ENCODE results near the gene ADRB2. TPM values are rescaled to one million over a fixed set of nuclear protein-coding genes. Genes with fewer than 3 reads are reported as not detected.

Gene ADRB2
- total and polyA plus RNA-seq, 10 of the 15 experiments (the other 5 are each of a cell fraction or from before 2014, with no cell fraction given): 0.03 to 0.34 (median 0.18) TPM; not detected in 1

- SMC1A ChIA-PET (ENCODE audit: uncharacterized antibody, unreplicated experiment): interaction anchor here (1.2 kb wide), 1 partner anchor 39 kb away, joined by 3 read pairs; no protein-coding TSS in a partner anchor
- no peak for ATAC-seq
Observed at GRCh38 chr5:148873120-148873519, 46.7 kb downstream of the ADRB2 start.

More at GRCh38 chr5:148873120-148873519, 46.7 kb downstream of the ADRB2 start:
- in situ Hi-C loops (cut with MboI) (no loop called here), intact Hi-C loops (cut with micrococcal nuclease; ENCODE audit: unreplicated experiment) (no loop called here)
- Histone ChIP-seq H3K36me3 (ENCODE audit: control insufficient read depth in 2 of 2, insufficient read depth in 2 of 2, low read length in 1 of 2) (no peaks in the 10 kb centered on the region), H3K27me3 (replicated peaks in 1 of 2; ENCODE audit: control insufficient read depth in 2 of 2, insufficient read depth in 2 of 2, low read length in 1 of 2) (no peaks in the 10 kb centered on the region), H3K4me3 (no peak overlapping the region), H3K27ac (ENCODE audit: control insufficient read depth, insufficient read depth) (no peak overlapping the region), H3K79me2 (ENCODE audit: control insufficient read depth, insufficient read depth, low read length) (no peaks in the 10 kb centered on the region), H4K20me1 (ENCODE audit: control insufficient read depth, insufficient read depth) (no peaks in the 10 kb centered on the region), H2AFZ (ENCODE audit: control insufficient read depth, low read depth, low read length) (no peak overlapping the region), H3K4me1 (ENCODE audit: control insufficient read depth, insufficient read depth, low read length) (no peaks in the 10 kb centered on the region), H3K9me3 (replicated peaks; ENCODE audit: control insufficient read depth, insufficient read depth, low read length) (no peaks in the 10 kb centered on the region), H3K4me2 (ENCODE audit: control insufficient read depth, insufficient read depth) (no peak overlapping the region), H3K9ac (ENCODE audit: control insufficient read depth, insufficient read depth, low read length) (no peak overlapping the region)
- BruUV-seq (replicated peaks): no TSS peak
- FAIRE-seq (no peak), DNase-seq (ENCODE audit: low read depth, low spot score) (no peak)
- CTCF ChIA-PET: interaction anchor here (0.7 kb wide), 1 partner anchor 132 kb away, joined by 3 read pairs; no protein-coding TSS in a partner anchor
- WGBS (ENCODE audit: insufficient coverage, insufficient replicate concordance, low lambda C conversion rate, missing lambda C conversion rate): 34% methylated on average over 4 of the region's 5 CpGs
- POLR2A ChIA-PET: no interaction called here
- RAD21 ChIA-PET (ENCODE audit: unreplicated experiment): interaction anchor here (0.9 kb wide), 1 partner anchor 94 kb away, joined by 4 read pairs; no protein-coding TSS in a partner anchor
- TF ChIP-seq RELA (IDR thresholded peaks at IDR 0.05; ENCODE audit: borderline replicate concordance, partially characterized antibody) (no peak), CEBPB (IDR thresholded peaks at IDR 0.05; ENCODE audit: borderline replicate concordance in 1 of 2, low read depth in 2 of 2, low read length in 2 of 2) (no peak), RUNX3 (IDR thresholded peaks at IDR 0.05; ENCODE audit: low read length) (no peak), HSF1 (IDR thresholded peaks at IDR 0.05; ENCODE audit: low read depth, low read length) (no peak), ZSCAN29 (IDR thresholded peaks at IDR 0.05) (no peak), BCL3 (IDR thresholded peaks at IDR 0.05; ENCODE audit: borderline replicate concordance, insufficient read depth, low read depth, low read length, poor library complexity, severe bottlenecking) (no peak), ATF3 (IDR thresholded peaks at IDR 0.05; ENCODE audit: borderline replicate concordance, extremely low read depth, low read depth, low read length) (no peak)

Measured in GM12878 (cell line).